RCC 7860 (cell line): ENCODE results near the gene CTNNA2.

Source experiments
- DNase-seq: peaks from one replicate; pipeline ENCODE4 v3.0.0-alpha.2; 2015; ENCODE audit warnings: low spot score
- FAIRE-seq: peaks from 2 replicates; lab custom pipeline; 2012; peaks lifted over from hg19 to GRCh38; lab: Jason Lieb, UNC

CTNNA2 gene

GRCh38 chr2:79780781-79781180 lies 267.9 kb downstream of the CTNNA2 start:
- FAIRE-seq (no peak), DNase-seq (no peak)

- no peak for DNase-seq
- no peak for FAIRE-seq
Observed at GRCh38 chr2:79782576-79783452, 270.0 kb downstream of the CTNNA2 start.

GRCh38 chr2:79788952-79789651 lies 276.3 kb downstream of the CTNNA2 start:
- no peak for DNase-seq
- FAIRE-seq: no peak

GRCh38 chr2:79789811-79790210 lies 277.0 kb downstream of the CTNNA2 start:
- no peak for DNase-seq
- no peak for FAIRE-seq

GRCh38 chr2:79792090-79792489 lies 279.2 kb downstream of the CTNNA2 start:
- no peak for DNase-seq
- no peak for FAIRE-seq

GRCh38 chr2:79793006-79793405 lies 280.2 kb downstream of the CTNNA2 start:
- FAIRE-seq: no peak
- DNase-seq: no peak

GRCh38 chr2:79796641-79797040 lies 283.8 kb downstream of the CTNNA2 start:
- DNase-seq (no peak), FAIRE-seq (no peak)

GRCh38 chr2:79798776-79799175 lies 285.9 kb downstream of the CTNNA2 start:
- DNase-seq (no peak), FAIRE-seq (no peak)

GRCh38 chr2:79799729-79800128 lies 286.9 kb downstream of the CTNNA2 start:
- DNase-seq: no peak
- no peak for FAIRE-seq

GRCh38 chr2:79801082-79801481 lies 288.2 kb downstream of the CTNNA2 start:
- no peak for FAIRE-seq
- no peak for DNase-seq

GRCh38 chr2:79817288-79817687 lies 304.4 kb downstream of the CTNNA2 start:
- FAIRE-seq (no peak), DNase-seq (no peak)

GRCh38 chr2:79820281-79820680 lies 307.4 kb downstream of the CTNNA2 start:
- no peak for DNase-seq
- no peak for FAIRE-seq

GRCh38 chr2:79822136-79822535 lies 309.3 kb downstream of the CTNNA2 start:
- DNase-seq: no peak
- FAIRE-seq: no peak

GRCh38 chr2:79824086-79824786 lies 311.4 kb downstream of the CTNNA2 start:
- no peak for FAIRE-seq
- no peak for DNase-seq

GRCh38 chr2:79827881-79828280 lies 315.0 kb downstream of the CTNNA2 start:
- no peak for FAIRE-seq

GRCh38 chr2:79830501-79830900 lies 317.6 kb downstream of the CTNNA2 start:
- FAIRE-seq: no peak
- no peak for DNase-seq

More at GRCh38 chr2:79827881-79828280, 315.0 kb downstream of the CTNNA2 start:
- no peak for DNase-seq

GRCh38 chr2:79831961-79832360 lies 319.1 kb downstream of the CTNNA2 start:
- FAIRE-seq (no peak), DNase-seq (no peak)

GRCh38 chr2:79832511-79833234 lies 319.8 kb downstream of the CTNNA2 start:
- no peak for DNase-seq
- no peak for FAIRE-seq

GRCh38 chr2:79833235-79833878 lies 320.5 kb downstream of the CTNNA2 start:
- DNase-seq: no peak
- FAIRE-seq: no peak

- DNase-seq: no peak
- no peak for FAIRE-seq
Observed at GRCh38 chr2:79835911-79836310, 323.1 kb downstream of the CTNNA2 start.
